Loucy (cell line): ENCODE data around the gene BLOC1S6.
"Not testable (repeated sequence)": the region's sequence is repeated elsewhere in the genome, so short reads cannot be mapped to it uniquely, and the experiment has no call there.

Experiments used
- H2AFZ ChIP-seq: fragments of 200-600 bp; sonication (generic); 2 replicates; pipeline ENCODE4 v1.6.0; 2016; ENCODE audit warnings: antibody characterized with exemption, mild to moderate bottlenecking, low read length, moderate library complexity
- H3F3A ChIP-seq: fragments of 200-600 bp; 2 replicates; pipeline ENCODE4 v1.6.0; 2016; ENCODE audit warnings: antibody characterized with exemption, low read depth, mild to moderate bottlenecking
- H3K27me3 ChIP-seq: fragments of 200-600 bp; sonication (generic); 2 replicates; pipeline ENCODE4 v1.6.1; 2014; ENCODE audit warnings: low read length, mild to moderate bottlenecking; ENCODE audit not compliant: insufficient read depth, poor library complexity, severe bottlenecking
- H3K36me3 ChIP-seq: fragments of 200-600 bp; sonication (generic); 2 replicates; pipeline ENCODE4 v1.6.1; 2016; ENCODE audit warnings: low read length; ENCODE audit not compliant: insufficient read depth
- H3K4me1 ChIP-seq: fragments of 200-600 bp; sonication (generic); 2 replicates; pipeline ENCODE4 v1.5.1; 2014; ENCODE audit warnings: low read length, mild to moderate bottlenecking; ENCODE audit not compliant: insufficient read depth, poor library complexity, severe bottlenecking
- H3K4me2 ChIP-seq: fragments of 200-600 bp; sonication (generic); 2 replicates; pipeline ENCODE4 v1.6.0; 2014; ENCODE audit warnings: antibody characterized with exemption, low read length, low read depth, mild to moderate bottlenecking; ENCODE audit not compliant: poor library complexity, severe bottlenecking
- H3K4me3 ChIP-seq: fragments of 200-600 bp; sonication (generic); 2 replicates; pipeline ENCODE4 v1.5.1; 2014; ENCODE audit warnings: low read length, mild to moderate bottlenecking, mixed read lengths; ENCODE audit not compliant: poor library complexity, severe bottlenecking
- H3K79me2 ChIP-seq: fragments of 200-600 bp; sonication (generic); 2 replicates; pipeline ENCODE4 v1.6.1; 2014; ENCODE audit warnings: low read length; ENCODE audit not compliant: insufficient read depth
- H3K9ac ChIP-seq: fragments of 200-600 bp; sonication (generic); 2 replicates; pipeline ENCODE4 v1.6.0; 2014; ENCODE audit warnings: mild to moderate bottlenecking, low read depth, low read length, moderate library complexity; ENCODE audit not compliant: poor library complexity, severe bottlenecking
- H3K9me2 ChIP-seq: fragments of 200-600 bp; sonication (generic); replicated peaks from 2 replicates; pipeline ENCODE4 v1.6.1; 2016; ENCODE audit warnings: low read depth, low read length, mixed read lengths
- H3K9me3 ChIP-seq: fragments of 200-600 bp; sonication (generic); 2 replicates; pipeline ENCODE4 v1.6.1; 2014; ENCODE audit warnings: mild to moderate bottlenecking, antibody characterized with exemption, low read length, low read depth; ENCODE audit not compliant: insufficient read depth
- H4K20me1 ChIP-seq: fragments of 200-600 bp; sonication (generic); 2 replicates; pipeline ENCODE4 v1.6.0; 2014; ENCODE audit warnings: antibody characterized with exemption, low read length, mild to moderate bottlenecking; ENCODE audit not compliant: insufficient read depth, poor library complexity, severe bottlenecking
- EZH2phosphoT487 ChIP-seq: fragments of 200-600 bp; IDR thresholded peaks from 2 replicates; pipeline ENCODE4 v1.6.1; 2018; ENCODE audit warnings: antibody characterized with exemption, mild to moderate bottlenecking, moderate library complexity, borderline replicate concordance
- TF ChIP-seq, protein P1 (sequence below): fragments of 200-600 bp; sonication (generic); conservative IDR thresholded peaks from 2 replicates; pipeline ENCODE4 v1.5.1; 2014; ENCODE audit warnings: mild to moderate bottlenecking, antibody characterized with exemption, low read length

The BLOC1S6 gene

DNA sequence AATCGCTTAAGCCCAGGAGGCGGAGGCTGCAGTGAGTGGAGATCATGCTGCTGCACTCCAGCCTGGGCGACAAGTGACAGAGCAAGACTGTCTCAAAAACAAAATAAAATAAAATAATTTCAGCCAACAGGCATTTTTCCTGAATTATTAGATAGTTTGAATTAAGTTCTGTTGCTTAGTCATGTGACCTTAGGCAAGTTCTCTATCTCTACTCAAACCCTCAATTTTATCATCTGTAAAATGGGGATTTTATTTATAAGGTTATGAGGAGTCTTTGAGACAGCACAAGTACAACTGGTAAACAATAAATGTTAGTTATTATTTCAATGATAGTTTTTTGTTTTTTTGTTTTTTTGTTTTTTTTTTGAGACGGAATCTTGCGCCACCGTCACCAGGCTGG, 60.6 kb downstream of the BLOC1S6 start:
- H2AFZ ChIP-seq, result no peak overlapping the region
- no peaks in the 10 kb centered on the region for H3K9me2 ChIP-seq
- no peaks in the 10 kb centered on the region for H3K79me2 ChIP-seq
- H3K4me1 ChIP-seq, result no peaks in the 10 kb centered on the region
- H3K9me3 ChIP-seq, result no peaks in the 10 kb centered on the region
- TF ChIP-seq, protein P1, sequence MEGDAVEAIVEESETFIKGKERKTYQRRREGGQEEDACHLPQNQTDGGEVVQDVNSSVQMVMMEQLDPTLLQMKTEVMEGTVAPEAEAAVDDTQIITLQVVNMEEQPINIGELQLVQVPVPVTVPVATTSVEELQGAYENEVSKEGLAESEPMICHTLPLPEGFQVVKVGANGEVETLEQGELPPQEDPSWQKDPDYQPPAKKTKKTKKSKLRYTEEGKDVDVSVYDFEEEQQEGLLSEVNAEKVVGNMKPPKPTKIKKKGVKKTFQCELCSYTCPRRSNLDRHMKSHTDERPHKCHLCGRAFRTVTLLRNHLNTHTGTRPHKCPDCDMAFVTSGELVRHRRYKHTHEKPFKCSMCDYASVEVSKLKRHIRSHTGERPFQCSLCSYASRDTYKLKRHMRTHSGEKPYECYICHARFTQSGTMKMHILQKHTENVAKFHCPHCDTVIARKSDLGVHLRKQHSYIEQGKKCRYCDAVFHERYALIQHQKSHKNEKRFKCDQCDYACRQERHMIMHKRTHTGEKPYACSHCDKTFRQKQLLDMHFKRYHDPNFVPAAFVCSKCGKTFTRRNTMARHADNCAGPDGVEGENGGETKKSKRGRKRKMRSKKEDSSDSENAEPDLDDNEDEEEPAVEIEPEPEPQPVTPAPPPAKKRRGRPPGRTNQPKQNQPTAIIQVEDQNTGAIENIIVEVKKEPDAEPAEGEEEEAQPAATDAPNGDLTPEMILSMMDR, result no peak
- TF ChIP-seq EZH2phosphoT487, result no peak
- no peaks in the 10 kb centered on the region for H3F3A ChIP-seq
- H3K4me2 ChIP-seq, result no peak overlapping the region
- no peak overlapping the region for H3K9ac ChIP-seq
- H3K36me3 ChIP-seq, result no peaks in the 10 kb centered on the region
- no peak overlapping the region for H3K4me3 ChIP-seq
- no peaks in the 10 kb centered on the region for H3K27me3 ChIP-seq
- no peaks in the 10 kb centered on the region for H4K20me1 ChIP-seq

DNA sequence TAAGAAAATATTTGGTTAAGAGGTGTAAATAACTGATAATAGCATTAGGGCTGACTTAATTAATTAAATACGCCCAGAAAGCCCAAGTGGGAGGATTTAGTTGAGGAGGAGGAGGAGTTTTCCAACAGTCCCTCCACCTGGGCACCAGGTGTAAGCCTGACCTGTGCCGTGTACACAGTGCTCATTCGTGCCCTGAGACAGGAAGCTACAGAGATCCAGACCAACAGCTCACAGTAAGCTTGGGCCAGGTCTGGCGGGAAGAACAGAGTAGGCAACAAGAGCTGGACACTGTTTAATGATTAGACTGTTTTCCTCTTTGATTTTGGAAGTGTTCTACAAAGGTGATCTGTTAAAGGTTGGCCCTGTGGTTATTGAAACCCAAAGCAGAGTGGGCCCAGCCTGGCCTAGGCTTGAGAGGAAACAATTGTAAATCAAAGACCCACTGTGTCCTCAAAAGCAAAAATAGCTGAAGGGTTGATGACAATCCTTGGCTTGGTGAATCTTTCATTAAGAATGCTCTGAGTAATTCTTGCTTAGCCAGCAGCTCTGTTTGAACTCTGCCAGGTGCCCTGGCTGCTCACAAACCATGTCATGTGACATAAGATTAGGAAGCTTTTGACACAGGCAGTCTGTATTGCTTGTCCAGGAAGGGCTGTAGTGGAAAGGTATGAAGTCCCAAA, 61.5 kb downstream of the BLOC1S6 start:
- Histone ChIP-seq H3K36me3 (no peaks in the 10 kb centered on the region), H3K4me1 (no peaks in the 10 kb centered on the region), H3K27me3 (no peaks in the 10 kb centered on the region), H3K79me2 (no peaks in the 10 kb centered on the region), H3K9me3 (no peaks in the 10 kb centered on the region), H3K9ac (no peak overlapping the region), H3K4me2 (no peak overlapping the region), H4K20me1 (no peaks in the 10 kb centered on the region), H3K4me3 (no peak overlapping the region), H3F3A (no peaks in the 10 kb centered on the region), H3K9me2 (no peaks in the 10 kb centered on the region), H2AFZ (no peak overlapping the region)
- no peak for TF ChIP-seq EZH2phosphoT487
- TF ChIP-seq, protein P1, result no peak

DNA sequence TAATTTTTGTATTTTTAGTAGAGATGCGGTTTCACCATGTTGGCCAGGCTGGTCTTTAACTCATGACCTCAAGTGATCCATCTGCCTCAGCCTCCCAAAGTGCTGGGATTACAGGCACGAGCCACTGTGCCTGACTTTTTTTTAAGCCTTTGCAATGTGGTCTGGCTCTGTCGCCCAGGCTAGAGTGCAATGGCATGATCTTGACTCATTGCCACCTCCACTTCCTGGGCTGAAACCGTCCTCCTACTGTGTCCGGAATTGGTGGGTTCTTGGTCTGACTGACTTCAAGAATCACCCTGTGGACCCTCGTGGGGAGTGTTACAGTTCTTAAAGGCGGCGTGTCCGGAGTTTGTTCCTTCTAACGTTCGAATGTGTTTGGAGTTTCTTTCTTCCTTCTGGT, 62.8 kb downstream of the BLOC1S6 start:
- H3K9me2 ChIP-seq, H4K20me1 ChIP-seq, H3K9ac ChIP-seq, H3K4me3 ChIP-seq, H3K4me2 ChIP-seq, H3F3A ChIP-seq, H3K27me3 ChIP-seq, H3K9me3 ChIP-seq, H3K4me1 ChIP-seq, H3K79me2 ChIP-seq, H3K36me3 ChIP-seq, H2AFZ ChIP-seq: not testable (repeated sequence)

DNA sequence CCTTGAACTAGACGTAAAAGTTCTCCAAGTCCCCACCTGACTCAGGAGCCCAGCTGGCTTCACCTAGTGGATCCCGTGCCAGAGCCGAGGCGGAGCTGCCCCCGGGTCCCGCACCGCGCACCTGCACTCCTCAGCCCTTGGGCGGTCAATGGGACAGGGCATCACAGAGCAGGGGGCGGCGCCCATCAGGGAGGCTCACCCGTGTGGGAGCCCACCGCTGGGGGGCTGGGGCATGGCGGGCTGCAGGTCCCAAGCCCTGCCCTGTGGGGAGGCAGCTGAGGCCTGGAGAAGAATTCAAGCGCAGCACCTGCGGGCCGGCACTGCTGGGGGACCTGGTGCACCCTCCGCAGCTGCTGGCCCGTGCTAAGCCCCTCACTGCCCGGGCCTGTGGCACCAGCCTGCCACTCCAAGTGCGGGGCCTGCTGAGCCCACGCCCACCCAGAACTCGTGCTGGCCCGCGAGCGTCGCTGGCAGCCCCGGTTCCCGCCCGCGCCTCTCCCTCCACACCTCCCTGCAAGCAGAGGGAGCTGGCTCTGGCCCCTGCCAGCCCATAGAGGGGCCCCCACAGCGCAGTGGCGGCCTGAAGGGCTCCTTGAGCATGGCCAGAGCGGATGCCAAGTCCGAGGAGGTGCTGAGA, 63.8 kb downstream of the BLOC1S6 start:
- Histone ChIP-seq H3F3A (no peaks in the 10 kb centered on the region), H3K4me1 (no peaks in the 10 kb centered on the region), H3K9me2 (no peaks in the 10 kb centered on the region), H2AFZ (no peak overlapping the region), H3K9ac (no peak overlapping the region), H4K20me1 (no peaks in the 10 kb centered on the region), H3K4me3 (no peak overlapping the region), H3K36me3 (no peaks in the 10 kb centered on the region), H3K4me2 (no peak overlapping the region), H3K9me3 (no peaks in the 10 kb centered on the region), H3K79me2 (no peaks in the 10 kb centered on the region), H3K27me3 (no peaks in the 10 kb centered on the region)
- no peak for TF ChIP-seq EZH2phosphoT487
- TF ChIP-seq, protein P1, result no peak
